Neuronal stem cell (in vitro differentiated cells): ENCODE measurements around the gene RTP2.

Experiments used
- DNase-seq: peaks from one replicate; pipeline ENCODE4 v3.0.0-alpha.2; 2013; ENCODE audit warnings: low spot score
- H2AFZ ChIP-seq: one replicate; pipeline ENCODE4 v1.6.1; 2013; ENCODE audit warnings: mild to moderate bottlenecking, low read length, inconsistent platforms
- H2AK5ac ChIP-seq: 2 replicates; pipeline ENCODE4 v1.6.1; 2013; ENCODE audit warnings: low read depth, mild to moderate bottlenecking, inconsistent platforms, low read length, moderate library complexity, mixed read lengths
- H2BK120ac ChIP-seq: 2 replicates; pipeline ENCODE4 v1.6.1; 2013; ENCODE audit warnings: low read depth, mild to moderate bottlenecking, inconsistent platforms, low read length, moderate library complexity, mixed read lengths
- H2BK12ac ChIP-seq: one replicate; pipeline ENCODE4 v1.6.1; 2013; ENCODE audit warnings: low read length, inconsistent platforms
- H2BK15ac ChIP-seq: 2 replicates; pipeline ENCODE4 v1.6.1; 2013; ENCODE audit warnings: mild to moderate bottlenecking, low read length, inconsistent platforms, mixed read lengths
- H2BK5ac ChIP-seq: one replicate; pipeline ENCODE4 v1.6.1; 2013; ENCODE audit warnings: inconsistent platforms, mild to moderate bottlenecking, low read length, moderate library complexity
- H3K14ac ChIP-seq: one replicate; pipeline ENCODE4 v1.6.1; 2013; ENCODE audit warnings: low read length, inconsistent platforms
- H3K18ac ChIP-seq: 2 replicates; pipeline ENCODE4 v1.6.1; 2013; ENCODE audit warnings: low read length, inconsistent platforms
- H3K23ac ChIP-seq: 2 replicates; pipeline ENCODE4 v1.6.1; 2013; ENCODE audit warnings: low read depth, mild to moderate bottlenecking, mixed read lengths, low read length, inconsistent platforms; ENCODE audit not compliant: poor library complexity
- H3K27ac ChIP-seq: replicated peaks from 3 replicates; pipeline ENCODE4 v1.5.1; 2013; ENCODE audit warnings: low read length, inconsistent platforms
- H3K27me3 ChIP-seq, 3 experiments: 2 replicates each; pipeline ENCODE4 v1.6.1; 2013; ENCODE audit warnings: low read length in 3 of 3, mild to moderate bottlenecking in 2 of 3, inconsistent platforms in 1 of 3, low read depth in 1 of 3, mixed read lengths in 1 of 3, moderate library complexity in 1 of 3; ENCODE audit not compliant: control insufficient read depth in 3 of 3, insufficient read depth in 3 of 3
- H3K36me3 ChIP-seq, 2 donors: replicated peaks in 1 of 2; 2 replicates each; pipeline ENCODE4 v1.6.1; 2013; ENCODE audit warnings: low read length in 2 of 2; ENCODE audit not compliant: control insufficient read depth in 2 of 2, insufficient read depth in 2 of 2
- H3K4ac ChIP-seq: 2 replicates; pipeline ENCODE4 v1.6.1; 2013; ENCODE audit warnings: inconsistent platforms, mild to moderate bottlenecking, low read length, moderate library complexity
- H3K4me1 ChIP-seq, 2 donors: 1 replicate in 1 of 2; 2 replicates in 1 of 2; pipeline ENCODE4 v1.6.1; 2013; ENCODE audit warnings: low read length in 2 of 2, low read depth in 1 of 2; ENCODE audit not compliant: control insufficient read depth in 2 of 2, insufficient read depth in 1 of 2
- H3K4me2 ChIP-seq: one replicate; pipeline ENCODE4 v1.6.1; 2013; ENCODE audit warnings: mild to moderate bottlenecking, low read length, inconsistent platforms; ENCODE audit not compliant: insufficient read depth, poor library complexity, severe bottlenecking
- H3K4me3 ChIP-seq, 2 donors: 2 replicates each; pipeline ENCODE4 v1.5.1; 2013; ENCODE audit warnings: low read length in 2 of 2, mild to moderate bottlenecking in 2 of 2, inconsistent platforms in 1 of 2, moderate library complexity in 1 of 2
- H3K79me1 ChIP-seq: one replicate; pipeline ENCODE4 v1.6.1; 2013; ENCODE audit warnings: low read depth, mild to moderate bottlenecking, inconsistent platforms, low read length, moderate library complexity
- H3K9ac ChIP-seq: one replicate; pipeline ENCODE4 v1.6.1; 2013; ENCODE audit warnings: mild to moderate bottlenecking, low read depth, low read length, inconsistent platforms; ENCODE audit not compliant: poor library complexity
- H3K9me3 ChIP-seq, 2 donors: replicated peaks in 1 of 2; 2 replicates each; pipeline versions ENCODE3 to v1.6.1; 2013; ENCODE audit warnings: low read length in 2 of 2, mild to moderate bottlenecking in 2 of 2, inconsistent platforms in 1 of 2, low read depth in 1 of 2, mixed read lengths in 1 of 2, moderate library complexity in 1 of 2; ENCODE audit not compliant: control insufficient read depth in 2 of 2, insufficient read depth in 1 of 2
- H4K8ac ChIP-seq: one replicate; pipeline ENCODE4 v1.6.1; 2013; ENCODE audit warnings: low read depth, mild to moderate bottlenecking, inconsistent platforms, low read length, moderate library complexity
- H4K91ac ChIP-seq: one replicate; pipeline ENCODE4 v1.6.1; 2013; ENCODE audit warnings: low read length, low read depth, mild to moderate bottlenecking, inconsistent platforms; ENCODE audit not compliant: poor library complexity
- WGBS, 2 donors: extraction: QIAGEN DNeasy Blood & Tissue Kit; methylation state at CpG; one replicate each; pipeline ENCODE4 v1.1.7; 2013; ENCODE audit warnings: missing lambda C conversion rate in 2 of 2, mixed read lengths in 1 of 2; ENCODE audit not compliant: insufficient read length in 2 of 2, insufficient replicate concordance in 1 of 2; ENCODE audit errors: extremely low coverage in 2 of 2; 5-methylcytosine and 5-hydroxymethylcytosine counted together

The RTP2 gene

GRCh38 chr3:187747506-187747905 lies 45.1 kb upstream of the RTP2 start:
- no peak overlapping the region for H3K18ac ChIP-seq
- H4K91ac ChIP-seq = no peak overlapping the region
- no peaks in the 10 kb centered on the region for H3K27me3 ChIP-seq
- DNase-seq = no peak
- no peak overlapping the region for H2BK12ac ChIP-seq
- H2AFZ ChIP-seq = peak overlapping the region; percentile 62
- H3K27ac ChIP-seq = no peak overlapping the region
- no peaks in the 10 kb centered on the region for H3K9me3 ChIP-seq
- no CpG with 5 or more reads among the region's 5 CpGs for WGBS, 2 donors
- H2BK120ac ChIP-seq = no peak overlapping the region
- H3K36me3 ChIP-seq = no peaks in the 10 kb centered on the region
- no peak overlapping the region for H2BK5ac ChIP-seq
- H2AK5ac ChIP-seq = no peak overlapping the region
- no peak overlapping the region for H3K4ac ChIP-seq
- H3K14ac ChIP-seq = no peak overlapping the region
- H3K4me3 ChIP-seq = peak overlapping the region in 1 of 2 donors; percentile 85
- H2BK15ac ChIP-seq = no peak overlapping the region
- H4K8ac ChIP-seq = no peak overlapping the region
- H3K4me1 ChIP-seq = peaks cover 11 to 21% of the 10 kb centered on the region in 2 donors
- no peaks in the 10 kb centered on the region for H3K79me1 ChIP-seq
- no peak overlapping the region for H3K9ac ChIP-seq
- no peak overlapping the region for H3K23ac ChIP-seq
- H3K4me2 ChIP-seq = no peak overlapping the region

- Histone ChIP-seq H3K4me2 (no peak overlapping the region), H3K36me3 (no peaks in the 10 kb centered on the region), H3K18ac (no peak overlapping the region), H3K27me3 (no peaks in the 10 kb centered on the region), H3K27ac (peak overlapping the region; percentile 20), H3K9me3 (no peaks in the 10 kb centered on the region), H2BK120ac (no peak overlapping the region), H3K4ac (no peak overlapping the region), H2BK15ac (no peak overlapping the region), H3K9ac (no peak overlapping the region), H2BK5ac (no peak overlapping the region), H3K14ac (no peak overlapping the region), H3K4me1 (peaks cover 11 to 22% of the 10 kb centered on the region in 2 donors), H4K8ac (no peak overlapping the region), H2BK12ac (no peak overlapping the region), H3K79me1 (no peaks in the 10 kb centered on the region), H4K91ac (no peak overlapping the region), H2AK5ac (no peak overlapping the region), H3K23ac (no peak overlapping the region), H3K4me3 (peak overlapping the region in 1 of 2 donors; percentile 85), H2AFZ (peak overlapping the region; percentile 62)
- DNase-seq = no peak
- WGBS, 2 donors = no CpG with 5 or more reads among the region's 10 CpGs
These were observed 44.3 kb upstream of the RTP2 start for GRCh38 chr3:187746442-187747281.

- H3K4me2 ChIP-seq = peak overlapping the region; percentile 34
- H3K14ac ChIP-seq = no peak overlapping the region
- peaks cover 13 to 24% of the 10 kb centered on the region in 2 donors for H3K4me1 ChIP-seq
- H3K9ac ChIP-seq = no peak overlapping the region
- H3K27ac ChIP-seq = peak overlapping the region; percentile 46
- DNase-seq = no peak
- no peak overlapping the region for H4K8ac ChIP-seq
- no peaks in the 10 kb centered on the region for H3K79me1 ChIP-seq
- H3K4me3 ChIP-seq = peak overlapping the region in 1 of 2 donors; percentile 85
- no CpG with 5 or more reads among the region's 6 CpGs for WGBS, 2 donors
- peak overlapping the region; percentile 62 for H2AFZ ChIP-seq
- H2BK15ac ChIP-seq = no peak overlapping the region
- no peaks in the 10 kb centered on the region for H3K36me3 ChIP-seq
- H3K4ac ChIP-seq = no peak overlapping the region
- no peak overlapping the region for H3K23ac ChIP-seq
- no peak overlapping the region for H4K91ac ChIP-seq
- no peak overlapping the region for H3K18ac ChIP-seq
- no peak overlapping the region for H2BK5ac ChIP-seq
- H3K27me3 ChIP-seq = peaks cover 0 to 3% (median 0%) of the 10 kb centered on the region in 3 experiments
- no peak overlapping the region for H2BK12ac ChIP-seq
- H3K9me3 ChIP-seq = no peaks in the 10 kb centered on the region
- no peak overlapping the region for H2AK5ac ChIP-seq
- H2BK120ac ChIP-seq = no peak overlapping the region
These were observed 43.7 kb upstream of the RTP2 start for GRCh38 chr3:187746059-187746441.

- Histone ChIP-seq H4K91ac (no peak within 1 kb of the TSS), H3K9me3 (no peaks in the 10 kb centered on the region), H2AFZ (peak within 1 kb of the TSS; percentile 98), H3K4me2 (peak within 1 kb of the TSS; percentile 92), H3K18ac (peak within 1 kb of the TSS; percentile 95), H3K4me1 (peaks cover 13 to 23% of the 10 kb centered on the region in 2 donors), H2BK15ac (peak within 1 kb of the TSS; percentile 89), H2BK120ac (no peak within 1 kb of the TSS), H2AK5ac (no peak within 1 kb of the TSS), H4K8ac (no peak within 1 kb of the TSS), H3K23ac (peak within 1 kb of the TSS; percentile 83), H2BK12ac (no peak within 1 kb of the TSS), H3K4ac (no peak within 1 kb of the TSS), H3K14ac (peak within 1 kb of the TSS; percentile 23), H3K36me3 (no peaks in the 10 kb centered on the region), H3K27ac (peak within 1 kb of the TSS; percentile 66), H3K4me3 (peak within 1 kb of the TSS; percentile 85 to 91), H2BK5ac (peak within 1 kb of the TSS; percentile 33), H3K9ac (peak within 1 kb of the TSS; percentile 90), H3K79me1 (no peaks in the 10 kb centered on the region), H3K27me3 (peaks cover 0 to 3% (median 0%) of the 10 kb centered on the region in 3 experiments)
- no CpG with 5 or more reads among the region's 40 CpGs for WGBS, 2 donors
- DNase-seq = peak; percentile 99
These were observed 43.1 kb upstream of the RTP2 start, which contains the start of gene BCL6 for GRCh38 chr3:187745201-187746058. TSS of gene BCL6 (minus strand) at chr3:187745468. CDS start at chr3:187733693, 11,775 bp downstream.
